GM19455 (cell line): ENCODE results near the gene ASB6.

Experiments
- ATAC-seq: cut with Tn5 transposase; IDR thresholded peaks from one replicate; pipeline ENCODE4 v1.9.1; 2021; ENCODE audit not compliant: unreplicated experiment

Gene ASB6

GRCh38 chr9:129641750-129642585, at the start of gene ASB6:
ASB6 (minus strand) TSS chr9:129642151; CDS start chr9:129641999, 152 bp downstream.
- peak; percentile 86 for ATAC-seq

GRCh38 chr9:129688285-129689043, 46.5 kb upstream of the ASB6 start:
- no peak for ATAC-seq

- ATAC-seq: no peak
Measured at GRCh38 chr9:129687391-129687790, 45.4 kb upstream of the ASB6 start.

GRCh38 chr9:129686736-129687135, 44.8 kb upstream of the ASB6 start:
- ATAC-seq: no peak

GRCh38 chr9:129685933-129686259, 43.9 kb upstream of the ASB6 start:
- ATAC-seq: no peak

GRCh38 chr9:129685220-129685932, 43.4 kb upstream of the ASB6 start:
- no peak for ATAC-seq

GRCh38 chr9:129682381-129682780, 40.4 kb upstream of the ASB6 start:
- no peak for ATAC-seq

GRCh38 chr9:129681924-129682323, 40.0 kb upstream of the ASB6 start:
- ATAC-seq: no peak

- ATAC-seq: no peak
Measured at GRCh38 chr9:129679537-129679936, 37.6 kb upstream of the ASB6 start.

GRCh38 chr9:129678844-129679243, 36.9 kb upstream of the ASB6 start:
- no peak for ATAC-seq

GRCh38 chr9:129677456-129677855, 35.5 kb upstream of the ASB6 start:
- ATAC-seq: no peak

GRCh38 chr9:129676975-129677374, 35.0 kb upstream of the ASB6 start:
- ATAC-seq: no peak

GRCh38 chr9:129676287-129676686, 34.3 kb upstream of the ASB6 start:
- no peak for ATAC-seq

- no peak for ATAC-seq
Measured at GRCh38 chr9:129675620-129676019, 33.7 kb upstream of the ASB6 start.

- ATAC-seq: no peak
Measured at GRCh38 chr9:129674229-129674628, 32.3 kb upstream of the ASB6 start.

GRCh38 chr9:129673602-129674001, 31.7 kb upstream of the ASB6 start:
- no peak for ATAC-seq

GRCh38 chr9:129672702-129673101, 30.8 kb upstream of the ASB6 start:
- no peak for ATAC-seq

- no peak for ATAC-seq
Measured at GRCh38 chr9:129671519-129671918, 29.6 kb upstream of the ASB6 start.

- ATAC-seq: no peak
Measured at GRCh38 chr9:129671065-129671464, 29.1 kb upstream of the ASB6 start.

GRCh38 chr9:129669946-129670345, 28.0 kb upstream of the ASB6 start:
- ATAC-seq: no peak

GRCh38 chr9:129669141-129669718, 27.3 kb upstream of the ASB6 start:
- ATAC-seq: no peak
